HCT116 (cell line): ENCODE data around the gene SLC35E2B. TPM values are rescaled to one million over a fixed set of nuclear protein-coding genes. Genes with fewer than 3 reads are reported as not detected.

Experiments used
- ATAC-seq: fragments of 200-7000 bp; cut with Tn5 transposase; 2 replicates; pipeline ENCODE4 v1.9.1; 2020; ENCODE audit warnings: mild to moderate bottlenecking, moderate library complexity
- BruUV-seq: library from RNA; stranded (reverse); fragments of 400-500 nt; replicated peaks from 2 replicates; lab custom pipeline; 2021; lab: Mats Ljungman, UMichigan
- CTCF ChIA-PET: fragments of 300-600 bp; sonication (Branson Sonifier 250); formaldehyde crosslinking; loops from one replicate; lab custom pipeline; 2021; ENCODE audit warnings: antibody characterized with exemption; lab: Charles Lee
- POLR2A ChIA-PET: fragments of 300-600, 350-600 bp; sonication (Branson Sonifier 250); formaldehyde crosslinking; loops from one replicate; lab custom pipeline; 2021; ENCODE audit warnings: antibody characterized with exemption; lab: Charles Lee
- RAD21 ChIA-PET, 2 experiments: fragments of 300-600 bp; sonication (Branson Sonifier 250); formaldehyde crosslinking; loops; one replicate each; lab custom pipeline; 2023; ENCODE audit warnings: low total read pairs in 2 of 2; ENCODE audit not compliant: uncharacterized antibody in 2 of 2, unreplicated experiment in 2 of 2, low non-redundant PET in 1 of 2; lab: Charles Lee
- DNase-seq: peaks from one replicate; pipeline ENCODE4 v3.0.0-alpha.2; 2010; ENCODE audit warnings: low read depth, low spot score
- H2AFZ ChIP-seq: fragments of 200-600 bp; shearing (Covaris generic), sonication (generic); 2 replicates; pipeline ENCODE4 v1.6.1; 2017; ENCODE audit warnings: low read depth, mixed run types, mixed read lengths, antibody characterized with exemption, low read length; ENCODE audit not compliant: poor library complexity, severe bottlenecking
- H3K27ac ChIP-seq: 2 replicates; pipeline ENCODE4 v1.5.1; 2012; ENCODE audit warnings: low read depth, low read length
- H3K27me3 ChIP-seq: fragments of 200-600 bp; sonication (generic); 2 replicates; pipeline ENCODE4 v1.6.1; 2016; ENCODE audit warnings: mixed run types, low read length, mixed read lengths; ENCODE audit not compliant: insufficient read depth
- H3K36me3 ChIP-seq, 2 experiments: fragments of 200-500 bp in 1 of 2; fragments of 200-600 bp in 1 of 2; sonication (Bioruptor generic) in 1 of 2; sonication (generic) in 1 of 2; 2 replicates each; pipeline versions ENCODE4 v1.5.1 to v1.6.1; 2014 to 2016; ENCODE audit warnings: low read length in 2 of 2, inconsistent platforms in 1 of 2, mixed read lengths in 1 of 2, mixed run types in 1 of 2; ENCODE audit not compliant: insufficient read depth in 2 of 2, control insufficient read depth in 1 of 2
- H3K4me1 ChIP-seq, 2 experiments: fragments of 200-600 bp in 1 of 2; sonication (generic) in 1 of 2; 2 replicates each; pipeline versions ENCODE4 v1.5.1 to v1.6.1; 2012 to 2017; ENCODE audit warnings: low read length in 2 of 2, inconsistent platforms in 1 of 2, mild to moderate bottlenecking in 1 of 2, mixed read lengths in 1 of 2, mixed run types in 1 of 2, moderate library complexity in 1 of 2; ENCODE audit not compliant: insufficient read depth in 2 of 2, control insufficient read depth in 1 of 2
- H3K4me2 ChIP-seq: fragments of 200-600 bp; sonication (generic); 2 replicates; pipeline ENCODE4 v1.6.1; 2017; ENCODE audit warnings: mixed run types, low read length, mixed read lengths
- H3K4me3 ChIP-seq, 2 experiments: fragments of 200-600 bp in 1 of 2; sonication (generic) in 1 of 2; replicated peaks in 1 of 2; 2 replicates each; pipeline ENCODE4 v1.5.1; 2011 to 2016; ENCODE audit warnings: low read length in 2 of 2, control low read depth in 1 of 2, low read depth in 1 of 2, mild to moderate bottlenecking in 1 of 2, mixed read lengths in 1 of 2, mixed run types in 1 of 2
- H3K79me2 ChIP-seq: fragments of 200-600 bp; sonication (generic); 2 replicates; pipeline ENCODE4 v1.6.1; 2017; ENCODE audit warnings: mild to moderate bottlenecking, mixed run types, low read length, moderate library complexity, mixed read lengths; ENCODE audit not compliant: insufficient read depth
- H3K9ac ChIP-seq: fragments of 200-600 bp; sonication (generic); 2 replicates; pipeline ENCODE4 v1.6.1; 2016; ENCODE audit warnings: low read length, mixed read lengths
- H3K9me2 ChIP-seq: fragments of 200-600 bp; sonication (generic), shearing (Covaris generic); 2 replicates; pipeline ENCODE4 v1.6.1; 2017; ENCODE audit warnings: mixed run types, mild to moderate bottlenecking, moderate library complexity; ENCODE audit not compliant: insufficient read depth
- H3K9me3 ChIP-seq, 2 experiments: fragments of 200-500 bp in 1 of 2; fragments of 200-600 bp in 1 of 2; sonication (Bioruptor generic) in 1 of 2; sonication (generic) in 1 of 2; 2 replicates each; pipeline ENCODE4 v1.6.1; 2014 to 2017; ENCODE audit warnings: low read length in 2 of 2, mixed read lengths in 2 of 2, inconsistent platforms in 1 of 2, low read depth in 1 of 2, mild to moderate bottlenecking in 1 of 2, mixed run types in 1 of 2, moderate library complexity in 1 of 2; ENCODE audit not compliant: control insufficient read depth in 1 of 2, insufficient read depth in 1 of 2
- H4K20me1 ChIP-seq: fragments of 200-600 bp; sonication (generic), shearing (Covaris generic); 2 replicates; pipeline ENCODE4 v1.6.1; 2017; ENCODE audit warnings: mixed run types, mild to moderate bottlenecking, moderate library complexity; ENCODE audit not compliant: insufficient read depth
- ATF3 ChIP-seq: IDR thresholded peaks from 2 replicates; pipeline ENCODE4 v1.6.1; 2012
- CBX3 ChIP-seq: IDR thresholded peaks from 2 replicates; pipeline ENCODE4 v1.6.1; 2012; ENCODE audit warnings: low read depth
- ELF1 ChIP-seq: IDR thresholded peaks from 2 replicates; pipeline ENCODE4 v1.6.1; 2012; ENCODE audit warnings: low read depth, borderline replicate concordance
- JUND ChIP-seq: IDR thresholded peaks from 2 replicates; pipeline ENCODE4 v1.6.1; 2012
- MAX ChIP-seq: IDR thresholded peaks from 2 replicates; pipeline ENCODE4 v1.6.1; 2012
- POLR2A ChIP-seq: IDR thresholded peaks from 2 replicates; pipeline ENCODE4 v1.7.0; 2011; ENCODE audit warnings: borderline replicate concordance; ENCODE audit not compliant: insufficient read depth, insufficient read length; ENCODE audit errors: extremely low read depth
- RAD21 ChIP-seq: IDR thresholded peaks from 2 replicates; pipeline ENCODE4 v1.6.1; 2012; ENCODE audit warnings: low read depth, mild to moderate bottlenecking
- REST ChIP-seq: IDR thresholded peaks from 2 replicates; pipeline ENCODE4 v1.6.1; 2012; ENCODE audit warnings: low read depth
- TCF7L2 ChIP-seq: IDR thresholded peaks from 2 replicates; pipeline ENCODE4 v1.7.0; 2011; ENCODE audit warnings: borderline replicate concordance, inconsistent platforms; ENCODE audit not compliant: insufficient read depth, insufficient read length; ENCODE audit errors: extremely low read depth
- YY1 ChIP-seq: IDR thresholded peaks from 2 replicates; pipeline ENCODE4 v1.6.1; 2011; ENCODE audit warnings: low read length, low read depth, moderate library complexity, mild to moderate bottlenecking; ENCODE audit not compliant: insufficient replicate concordance; ENCODE audit errors: extremely low read depth
- ZNF274 ChIP-seq: fragments of 200-500 bp; sonication (Bioruptor generic); IDR thresholded peaks from 2 replicates; pipeline ENCODE4 v1.6.1; 2014; ENCODE audit warnings: mild to moderate bottlenecking, low read depth, low read length, inconsistent platforms
- intact Hi-C: fragments of 100-400 bp; cut with micrococcal nuclease; formaldehyde crosslinking; loops from 2 replicates; pipeline ENCODE4 v1.10.0; 2022
- total RNA-seq: library from RNA; stranded (reverse); gene quantifications from one replicate; pipeline ENCODE4 v1.2.1, GENCODE V29; 2021; ENCODE audit not compliant: unreplicated experiment

SLC35E2B gene
- total RNA-seq, 1 experiment from 2014 or later: 30.3 TPM

- ChIA-PET POLR2A (no interaction called here), CTCF (no interaction called here), RAD21 (no interaction called here)
- DNase-seq (no peak), ATAC-seq (no peak)
- Histone ChIP-seq H2AFZ (no peak overlapping the region), H3K9me2 (no peaks in the 10 kb centered on the region), H3K36me3 (no peaks in the 10 kb centered on the region), H3K27ac (no peak overlapping the region), H3K9me3 (no peaks in the 10 kb centered on the region), H3K79me2 (peaks cover 15% of the 10 kb centered on the region; the same call in 1 of the 2 replicates), H3K9ac (no peak overlapping the region), H3K4me3 (no peak overlapping the region), H3K4me2 (no peak overlapping the region), H3K27me3 (no peaks in the 10 kb centered on the region), H4K20me1 (no peaks in the 10 kb centered on the region), H3K4me1 (peaks cover 19 to 30% of the 10 kb centered on the region in 2 experiments)
- intact Hi-C loops: no loop called here
- BruUV-seq: no TSS peak
- TF ChIP-seq ZNF274 (no peak), JUND (no peak), CBX3 (no peak), ATF3 (no peak), ELF1 (no peak), YY1 (no peak), POLR2A (no peak), REST (no peak), TCF7L2 (no peak), MAX (no peak), RAD21 (no peak)
These were observed 9.3 kb downstream of the SLC35E2B start for GRCh38 chr1:1683104-1683905.
